Tibial nerve (tissue), 4 donors: ENCODE data around the gene GPATCH2. TPM values are rescaled to one million over a fixed set of nuclear protein-coding genes. Genes with fewer than 3 reads are reported as not detected.

Experiments used
- DNase-seq, 2 donors: peaks; one replicate each; pipeline ENCODE4 v3.0.0-alpha.2; 2019; ENCODE audit warnings: low spot score in 2 of 2
- H3K27ac ChIP-seq, 4 donors: fragments of 200-600 bp; sonication (generic) in 3 of 4; one replicate each; pipeline ENCODE4 v1.5.1; 2017 to 2019; ENCODE audit warnings: mild to moderate bottlenecking in 1 of 4
- H3K27me3 ChIP-seq, 2 donors: fragments of 200-600 bp; sonication (generic) in 1 of 2; one replicate each; pipeline versions ENCODE4 v1.5.1 to v1.6.0; 2017 to 2019
- H3K36me3 ChIP-seq, 3 donors: fragments of 200-600 bp; sonication (generic); one replicate each; pipeline ENCODE4 v1.5.1; 2018 to 2019
- H3K4me1 ChIP-seq, 4 donors: fragments of 200-600 bp; sonication (generic) in 3 of 4; one replicate each; pipeline ENCODE4 v1.5.1; 2017 to 2019
- H3K4me3 ChIP-seq, 4 donors: fragments of 200-600 bp; sonication (generic) in 3 of 4; one replicate each; pipeline ENCODE4 v1.5.1; 2017 to 2019; ENCODE audit warnings: mild to moderate bottlenecking in 1 of 4, moderate library complexity in 1 of 4
- H3K9me3 ChIP-seq, 4 donors: fragments of 200-600 bp; sonication (generic) in 3 of 4; one replicate each; pipeline ENCODE4 v1.5.1; 2017 to 2019
- EP300 ChIP-seq, 2 donors: sonication (generic); formaldehyde crosslinking; IDR thresholded peaks; one replicate each; pipeline ENCODE4 v1.6.1; 2017; ENCODE audit warnings: antibody characterized with exemption in 2 of 2, mild to moderate bottlenecking in 1 of 2
- POLR2A ChIP-seq, 2 donors: fragments of 450-650 bp; IDR thresholded peaks; one replicate each; pipeline ENCODE4 v1.6.1; 2017; ENCODE audit warnings: antibody characterized with exemption in 2 of 2, mild to moderate bottlenecking in 2 of 2, moderate library complexity in 2 of 2
- WGBS, 2 donors: methylation state at CpG; one replicate each; pipeline ENCODE4 v1.1.5; 2018; 5-methylcytosine and 5-hydroxymethylcytosine counted together
- total RNA-seq, 4 donors: library from RNA; depleted of rRNA; stranded (reverse); fragments of >200 nt; gene quantifications; one replicate each; pipeline ENCODE4 v1.1.0, GENCODE V29; 2016
- TF ChIP-seq, protein P1 (sequence below), 5 experiments: fragments of 200-600 bp in 3 of 5; fragments of 450-650 bp in 2 of 5; sonication (generic) in 3 of 5; IDR thresholded peaks; one replicate each; pipeline ENCODE4 v1.5.1; 2016 to 2019; ENCODE audit warnings: antibody characterized with exemption in 5 of 5, mild to moderate bottlenecking in 3 of 5, moderate library complexity in 2 of 5

Gene GPATCH2
- 10 to 100 TPM; 12.5 to 21.0 (median 18.9) TPM for total RNA-seq

DNA sequence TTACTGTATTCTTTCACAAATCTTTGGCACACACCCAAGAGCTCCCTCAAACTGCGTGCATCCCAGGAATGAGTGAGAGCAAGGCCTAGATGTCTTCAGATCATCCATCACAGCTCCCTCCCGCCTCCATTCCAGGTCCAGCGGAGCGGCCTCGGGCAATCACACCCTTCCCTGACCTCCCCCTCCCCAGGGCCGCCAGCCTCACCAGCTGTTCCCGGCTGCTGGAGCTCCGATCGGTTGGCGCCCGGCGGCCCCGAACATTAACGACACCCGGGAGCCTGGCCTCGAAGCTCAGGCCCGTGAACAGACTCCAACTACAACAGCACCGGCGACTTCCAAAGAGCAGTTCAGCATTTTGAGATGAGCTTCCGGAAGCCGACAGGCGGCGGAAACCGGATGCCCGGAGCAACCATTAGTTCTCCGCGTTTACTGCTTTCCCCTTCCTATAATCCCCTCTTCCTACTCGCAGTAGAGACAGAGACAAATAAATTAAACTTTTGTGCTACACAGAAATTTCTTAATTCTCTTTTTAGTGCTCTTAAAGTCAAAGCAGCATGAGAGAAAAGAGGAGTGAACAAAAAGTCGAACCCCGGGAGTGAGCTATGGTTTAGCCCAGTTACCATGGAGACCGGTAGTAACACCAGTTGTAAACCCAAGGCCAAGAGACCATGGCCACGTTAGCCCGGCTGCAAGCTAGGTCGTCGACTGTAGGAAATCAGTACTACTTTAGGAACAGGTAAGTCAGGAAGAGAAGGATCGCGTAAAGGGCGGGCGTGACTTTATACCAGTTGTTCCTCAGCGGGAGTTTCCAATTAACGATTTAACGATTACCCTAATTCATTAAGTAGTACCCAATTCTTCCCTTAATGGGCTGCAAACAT, at the start of gene GPATCH2, which contains the start of gene SPATA17:
GPATCH2 (minus strand) TSS at position 380 of the 881 bp plus-strand sequence; CDS start at position 261, 119 bp downstream.
SPATA17 (plus strand) TSS at position 634 of the 881 bp plus-strand sequence; CDS start at position 669, 35 bp downstream.
- 1% methylated on average over 42 of the region's 42 CpGs for WGBS, 2 donors
- peak within 1 kb of the TSS; percentile 75 to 88 (median 82) for H3K4me3 ChIP-seq
- no peak for TF ChIP-seq POLR2A (IDR thresholded peaks at IDR 0.05)
- peak in 1 of 2 donors; percentile 74 for TF ChIP-seq EP300 (IDR thresholded peaks at IDR 0.05)
- TF ChIP-seq, protein P1, sequence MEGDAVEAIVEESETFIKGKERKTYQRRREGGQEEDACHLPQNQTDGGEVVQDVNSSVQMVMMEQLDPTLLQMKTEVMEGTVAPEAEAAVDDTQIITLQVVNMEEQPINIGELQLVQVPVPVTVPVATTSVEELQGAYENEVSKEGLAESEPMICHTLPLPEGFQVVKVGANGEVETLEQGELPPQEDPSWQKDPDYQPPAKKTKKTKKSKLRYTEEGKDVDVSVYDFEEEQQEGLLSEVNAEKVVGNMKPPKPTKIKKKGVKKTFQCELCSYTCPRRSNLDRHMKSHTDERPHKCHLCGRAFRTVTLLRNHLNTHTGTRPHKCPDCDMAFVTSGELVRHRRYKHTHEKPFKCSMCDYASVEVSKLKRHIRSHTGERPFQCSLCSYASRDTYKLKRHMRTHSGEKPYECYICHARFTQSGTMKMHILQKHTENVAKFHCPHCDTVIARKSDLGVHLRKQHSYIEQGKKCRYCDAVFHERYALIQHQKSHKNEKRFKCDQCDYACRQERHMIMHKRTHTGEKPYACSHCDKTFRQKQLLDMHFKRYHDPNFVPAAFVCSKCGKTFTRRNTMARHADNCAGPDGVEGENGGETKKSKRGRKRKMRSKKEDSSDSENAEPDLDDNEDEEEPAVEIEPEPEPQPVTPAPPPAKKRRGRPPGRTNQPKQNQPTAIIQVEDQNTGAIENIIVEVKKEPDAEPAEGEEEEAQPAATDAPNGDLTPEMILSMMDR (IDR thresholded peaks at IDR 0.05), result peak; percentile 23 to 69 (median 32)

DNA sequence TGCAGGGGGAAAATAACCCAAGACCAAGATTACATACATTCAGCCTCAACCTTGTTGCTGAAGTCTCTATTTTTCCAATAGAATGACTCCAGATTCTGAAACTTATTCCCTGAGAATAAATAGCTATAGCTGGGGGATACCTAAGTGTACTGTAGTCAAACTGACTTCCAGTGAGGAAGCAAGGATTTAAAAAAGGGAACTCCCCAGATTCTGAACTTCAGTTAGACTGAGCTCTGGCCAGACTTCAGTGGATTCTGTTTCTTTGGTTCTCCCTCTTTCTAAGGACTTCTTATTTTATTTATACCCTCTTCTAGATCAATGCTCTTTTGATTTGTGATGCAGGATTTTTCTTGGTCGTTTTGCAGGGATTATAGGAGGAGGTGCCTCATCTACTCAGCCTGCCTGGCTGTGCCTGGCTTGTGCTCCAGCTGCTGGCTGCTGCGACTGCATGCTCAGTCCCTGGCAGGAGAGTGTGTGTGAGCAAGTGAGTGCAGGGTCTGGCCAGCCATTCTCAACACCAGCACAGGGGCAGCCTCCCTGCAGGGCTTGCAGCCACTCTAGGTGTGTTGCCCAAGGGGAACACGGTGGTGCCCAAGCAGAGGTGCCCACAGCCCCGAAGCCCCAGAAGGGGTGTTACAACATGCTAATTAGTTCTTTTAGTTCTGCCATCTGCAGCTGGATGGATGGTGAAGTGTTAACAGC, 43.3 kb upstream of the GPATCH2 start:
- Histone ChIP-seq H3K4me1 (no peaks in the 10 kb centered on the region), H3K4me3 (no peak overlapping the region), H3K27me3 (no peaks in the 10 kb centered on the region), H3K36me3 (no peaks in the 10 kb centered on the region), H3K27ac (no peak overlapping the region), H3K9me3 (no peaks in the 10 kb centered on the region)
- WGBS, 2 donors, result 58 to 63% methylated on average over 4 of the region's 4 CpGs
- TF ChIP-seq, protein P1 (IDR thresholded peaks at IDR 0.05), result no peak
- TF ChIP-seq POLR2A (IDR thresholded peaks at IDR 0.05) (no peak), EP300 (IDR thresholded peaks at IDR 0.05) (no peak)
- DNase-seq, result no peak

More for the DNA sequence above, at the start of gene GPATCH2, which contains the start of gene SPATA17:
- H3K9me3 ChIP-seq, result no peaks in the 10 kb centered on the region
- DNase-seq, result peak; percentile 32 to 70
- H3K36me3 ChIP-seq, result no peaks in the 10 kb centered on the region
- H3K4me1 ChIP-seq, result peaks cover 0 to 40% (median 12%) of the 10 kb centered on the region in 4 donors
- peak within 1 kb of the TSS; percentile 69 to 93 (median 86) for H3K27ac ChIP-seq
- no peaks in the 10 kb centered on the region for H3K27me3 ChIP-seq

DNA sequence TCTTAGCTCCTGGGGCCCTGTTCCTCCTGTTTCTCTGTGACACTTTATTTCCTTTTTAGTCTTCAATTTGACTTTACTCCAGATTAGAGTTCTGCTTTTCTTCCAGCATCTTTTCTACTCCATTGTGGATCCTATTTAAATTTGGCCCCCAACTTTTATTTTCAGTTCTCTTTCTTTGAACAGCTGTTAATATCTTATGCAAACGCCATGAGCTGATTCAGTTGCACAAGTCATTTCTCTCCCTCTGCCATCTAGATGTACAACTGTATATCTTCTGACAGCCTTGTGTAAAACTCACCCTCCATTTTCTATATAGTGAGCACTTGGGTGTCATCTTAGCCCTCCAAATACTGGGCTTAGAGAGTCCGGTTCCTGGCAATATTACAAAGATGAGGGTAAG, 42.5 kb upstream of the GPATCH2 start:
- Histone ChIP-seq H3K4me1 (no peaks in the 10 kb centered on the region), H3K9me3 (no peaks in the 10 kb centered on the region), H3K36me3 (no peaks in the 10 kb centered on the region), H3K4me3 (no peak overlapping the region), H3K27me3 (no peaks in the 10 kb centered on the region), H3K27ac (no peak overlapping the region)
- TF ChIP-seq EP300 (IDR thresholded peaks at IDR 0.05), result peak in 1 of 2 donors; percentile 15
- TF ChIP-seq POLR2A (IDR thresholded peaks at IDR 0.05), result no peak
- 72 to 74% methylated on average over 2 of the region's 2 CpGs for WGBS, 2 donors
- DNase-seq, result no peak

DNA sequence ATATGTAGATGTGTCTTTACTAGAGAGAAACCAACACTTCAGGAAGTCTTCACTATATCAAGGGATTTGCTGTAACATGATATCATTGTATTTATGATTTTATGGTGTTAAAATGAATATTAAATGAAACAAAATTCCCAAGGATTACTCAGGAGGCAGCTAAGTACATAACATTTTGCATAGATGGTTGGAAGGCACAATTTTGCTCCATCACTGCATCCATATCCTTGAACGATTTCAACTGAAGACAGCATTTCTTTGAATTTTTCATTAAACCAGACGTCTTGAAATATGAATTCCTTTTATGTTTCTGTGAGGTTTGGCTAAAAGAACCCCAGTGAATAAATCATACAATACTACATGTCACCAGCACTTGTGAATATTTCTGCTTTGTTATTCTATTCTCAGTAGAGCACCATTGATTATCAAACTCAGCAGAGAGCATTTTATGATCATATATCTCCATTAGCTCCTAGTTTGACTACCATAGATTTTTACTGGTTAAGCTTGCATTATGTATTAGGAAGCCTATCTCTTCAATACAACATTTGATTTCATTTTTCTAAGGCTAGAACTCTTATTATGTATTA, 37.6 kb upstream of the GPATCH2 start:
- H3K36me3 ChIP-seq, result no peaks in the 10 kb centered on the region
- H3K27ac ChIP-seq, result no peak overlapping the region
- TF ChIP-seq EP300 (IDR thresholded peaks at IDR 0.05), result no peak
- TF ChIP-seq POLR2A (IDR thresholded peaks at IDR 0.05), result no peak
- TF ChIP-seq, protein P1 (IDR thresholded peaks at IDR 0.05), result no peak
- 61 to 68% methylated on average over 2 of the region's 2 CpGs for WGBS, 2 donors
- no peak overlapping the region for H3K4me3 ChIP-seq
- H3K27me3 ChIP-seq, result no peaks in the 10 kb centered on the region
- no peaks in the 10 kb centered on the region for H3K4me1 ChIP-seq
- no peaks in the 10 kb centered on the region for H3K9me3 ChIP-seq
- no peak for DNase-seq

DNA sequence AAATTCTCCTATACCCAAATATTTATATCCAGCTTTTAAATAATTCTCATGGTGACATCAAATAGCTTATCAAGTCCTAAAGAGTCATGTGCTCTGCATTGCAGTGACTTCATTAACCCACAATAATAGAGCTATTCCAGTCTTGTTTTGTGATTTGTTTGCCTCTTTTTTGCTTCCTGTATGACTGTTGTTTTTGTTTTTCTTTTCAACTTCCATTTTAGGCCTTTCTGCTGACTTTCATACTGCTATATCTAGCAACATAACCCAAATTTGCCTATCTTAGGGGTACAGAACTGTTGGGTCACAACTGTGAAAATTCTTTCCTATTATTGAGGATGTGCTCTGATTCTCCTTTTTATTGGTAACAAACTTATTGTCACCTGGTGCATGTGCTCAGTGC, 30.5 kb upstream of the GPATCH2 start:
- no peak for DNase-seq
- no peaks in the 10 kb centered on the region for H3K27me3 ChIP-seq
- no peaks in the 10 kb centered on the region for H3K4me1 ChIP-seq
- H3K27ac ChIP-seq, result no peak overlapping the region
- H3K36me3 ChIP-seq, result no peaks in the 10 kb centered on the region
- H3K9me3 ChIP-seq, result no peaks in the 10 kb centered on the region
- no peak for TF ChIP-seq POLR2A (IDR thresholded peaks at IDR 0.05)
- TF ChIP-seq EP300 (IDR thresholded peaks at IDR 0.05), result no peak
- TF ChIP-seq, protein P1 (IDR thresholded peaks at IDR 0.05), result no peak
- no peak overlapping the region for H3K4me3 ChIP-seq
